Endothelial cell of umbilical vein (primary cell): ENCODE measurements around the gene SLC38A1.

Experiments used
- EZH2 ChIP-seq: IDR thresholded peaks from 2 replicates; pipeline ENCODE4 v1.6.1; 2012; ENCODE audit warnings: borderline replicate concordance, low read depth, mild to moderate bottlenecking, moderate library complexity, low read length, inconsistent platforms; ENCODE audit not compliant: severe bottlenecking
- FOS ChIP-seq: IDR thresholded peaks from 2 replicates; pipeline ENCODE4 v1.6.1; 2011; ENCODE audit warnings: mild to moderate bottlenecking, low read length, moderate library complexity, borderline replicate concordance; ENCODE audit not compliant: insufficient read depth
- GATA2 ChIP-seq: IDR thresholded peaks from 2 replicates; pipeline ENCODE4 v1.7.0; 2011; ENCODE audit warnings: low read depth, mild to moderate bottlenecking, moderate library complexity, mixed read lengths, low read length; ENCODE audit not compliant: insufficient read length, insufficient read depth
- JUN ChIP-seq: IDR thresholded peaks from 2 replicates; pipeline ENCODE4 v1.6.1; 2011; ENCODE audit warnings: borderline replicate concordance, low read depth; ENCODE audit not compliant: insufficient read length, insufficient read depth
- MYC ChIP-seq: IDR thresholded peaks from one replicate; pipeline ENCODE4 v1.6.1; 2011; ENCODE audit warnings: mild to moderate bottlenecking, low read depth, low read length
- POLR2A ChIP-seq: IDR thresholded peaks from 2 replicates; pipeline ENCODE4 v1.6.1; 2012; ENCODE audit warnings: low read depth, mild to moderate bottlenecking, control low read depth, low read length
- POLR2AphosphoS5 ChIP-seq: IDR thresholded peaks from 2 replicates; pipeline ENCODE4 v1.6.1; 2012; ENCODE audit warnings: low read depth, mild to moderate bottlenecking, control low read depth, low read length, moderate library complexity; ENCODE audit not compliant: insufficient read depth
- TF ChIP-seq, protein P1 (sequence below), 2 donors: IDR thresholded peaks; 1 replicate in 1 of 2; 2 replicates in 1 of 2; pipeline ENCODE4 v1.5.1; 2011; ENCODE audit warnings: low read length in 2 of 2, mild to moderate bottlenecking in 2 of 2, moderate library complexity in 2 of 2, control low read depth in 1 of 2, inconsistent platforms in 1 of 2, low read depth in 1 of 2; ENCODE audit not compliant: insufficient read depth in 1 of 2; ENCODE audit errors: extremely low read depth in 1 of 2
- TF ChIP-seq, protein P2 (sequence below): IDR thresholded peaks from 2 replicates; pipeline ENCODE4 v1.6.1; 2011; ENCODE audit not compliant: insufficient read depth, insufficient read length

DNA sequence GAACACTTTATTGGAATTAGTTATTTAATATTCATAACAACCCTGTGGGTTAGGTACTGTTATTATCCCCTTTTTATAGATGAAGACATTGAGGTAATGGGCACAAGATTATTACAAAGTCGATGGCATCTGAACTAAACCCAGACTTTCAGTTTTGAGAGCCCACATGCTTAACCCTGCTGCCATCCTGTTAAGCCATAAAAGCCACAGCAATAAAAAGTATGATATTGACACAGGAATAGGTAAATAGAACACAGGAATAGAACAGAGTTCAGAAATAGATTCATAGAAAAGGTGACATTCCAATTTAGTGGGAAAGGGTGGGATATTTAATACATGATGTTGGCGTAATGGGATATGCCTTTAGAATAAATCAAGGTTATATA is 119.8 kb downstream of the SLC38A1 start:
- TF ChIP-seq, protein P1, sequence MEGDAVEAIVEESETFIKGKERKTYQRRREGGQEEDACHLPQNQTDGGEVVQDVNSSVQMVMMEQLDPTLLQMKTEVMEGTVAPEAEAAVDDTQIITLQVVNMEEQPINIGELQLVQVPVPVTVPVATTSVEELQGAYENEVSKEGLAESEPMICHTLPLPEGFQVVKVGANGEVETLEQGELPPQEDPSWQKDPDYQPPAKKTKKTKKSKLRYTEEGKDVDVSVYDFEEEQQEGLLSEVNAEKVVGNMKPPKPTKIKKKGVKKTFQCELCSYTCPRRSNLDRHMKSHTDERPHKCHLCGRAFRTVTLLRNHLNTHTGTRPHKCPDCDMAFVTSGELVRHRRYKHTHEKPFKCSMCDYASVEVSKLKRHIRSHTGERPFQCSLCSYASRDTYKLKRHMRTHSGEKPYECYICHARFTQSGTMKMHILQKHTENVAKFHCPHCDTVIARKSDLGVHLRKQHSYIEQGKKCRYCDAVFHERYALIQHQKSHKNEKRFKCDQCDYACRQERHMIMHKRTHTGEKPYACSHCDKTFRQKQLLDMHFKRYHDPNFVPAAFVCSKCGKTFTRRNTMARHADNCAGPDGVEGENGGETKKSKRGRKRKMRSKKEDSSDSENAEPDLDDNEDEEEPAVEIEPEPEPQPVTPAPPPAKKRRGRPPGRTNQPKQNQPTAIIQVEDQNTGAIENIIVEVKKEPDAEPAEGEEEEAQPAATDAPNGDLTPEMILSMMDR (IDR thresholded peaks at IDR 0.05; ENCODE audit: extremely low read depth in 1 of 2, insufficient read depth in 1 of 2, low read depth in 1 of 2, low read length in 2 of 2): no peak
- TF ChIP-seq MYC (no peak), FOS (no peak), JUN (no peak), POLR2A (no peak), EZH2 (no peak), POLR2AphosphoS5 (no peak), GATA2 (no peak)
- TF ChIP-seq, protein P2, sequence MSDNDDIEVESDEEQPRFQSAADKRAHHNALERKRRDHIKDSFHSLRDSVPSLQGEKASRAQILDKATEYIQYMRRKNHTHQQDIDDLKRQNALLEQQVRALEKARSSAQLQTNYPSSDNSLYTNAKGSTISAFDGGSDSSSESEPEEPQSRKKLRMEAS: no peak
